HFFc6 (cell line): ENCODE measurements around the gene LDLRAD4. TPM values are rescaled to one million over a fixed set of nuclear protein-coding genes. Genes with fewer than 3 reads are reported as not detected.

Source experiments
- DNase-seq: peaks from one replicate; pipeline ENCODE4 v3.0.0-alpha.2; 2018
- H3K27ac Mint-ChIP-seq: 2 replicates; pipeline ENCODE4 v1.8.0; 2020; ENCODE audit warnings: mild to moderate bottlenecking, mixed read lengths
- H3K27me3 Mint-ChIP-seq: 2 replicates; pipeline ENCODE4 v1.8.0; 2021; ENCODE audit warnings: mild to moderate bottlenecking, moderate library complexity, mixed read lengths; ENCODE audit not compliant: insufficient read depth
- H3K36me3 Mint-ChIP-seq: 2 replicates; pipeline ENCODE4 v1.8.0; 2021; ENCODE audit warnings: low read depth, mixed read lengths
- H3K4me1 Mint-ChIP-seq: 2 replicates; pipeline ENCODE4 v1.8.0; 2020; ENCODE audit warnings: low read depth, mixed read lengths
- H3K4me3 Mint-ChIP-seq: 2 replicates; pipeline ENCODE4 v1.8.0; 2020; ENCODE audit warnings: mild to moderate bottlenecking, moderate library complexity, mixed read lengths
- H3K9me3 Mint-ChIP-seq: 2 replicates; pipeline ENCODE4 v1.8.0; 2020; ENCODE audit warnings: mild to moderate bottlenecking, mixed read lengths
- total RNA-seq, 6 experiments: library from RNA; stranded (reverse); fragmentation: NEBNext Ultra II Directional; extraction: Animal tissue kit (Norgen Biotek cat#: 25700); gene quantifications; 2 replicates in 1 of 6; 3 replicates in 5 of 6; pipeline ENCODE4 v1.2.3, GENCODE V29; 2021
- TF ChIP-seq, protein P1 (sequence below): fragments of 200-600 bp; sonication (generic); IDR thresholded peaks from 2 replicates; pipeline ENCODE4 v1.5.0; 2021; ENCODE audit warnings: antibody characterized with exemption, mild to moderate bottlenecking

Gene LDLRAD4
- total RNA-seq, 6 experiments from 2014 or later, result not detected

DNA sequence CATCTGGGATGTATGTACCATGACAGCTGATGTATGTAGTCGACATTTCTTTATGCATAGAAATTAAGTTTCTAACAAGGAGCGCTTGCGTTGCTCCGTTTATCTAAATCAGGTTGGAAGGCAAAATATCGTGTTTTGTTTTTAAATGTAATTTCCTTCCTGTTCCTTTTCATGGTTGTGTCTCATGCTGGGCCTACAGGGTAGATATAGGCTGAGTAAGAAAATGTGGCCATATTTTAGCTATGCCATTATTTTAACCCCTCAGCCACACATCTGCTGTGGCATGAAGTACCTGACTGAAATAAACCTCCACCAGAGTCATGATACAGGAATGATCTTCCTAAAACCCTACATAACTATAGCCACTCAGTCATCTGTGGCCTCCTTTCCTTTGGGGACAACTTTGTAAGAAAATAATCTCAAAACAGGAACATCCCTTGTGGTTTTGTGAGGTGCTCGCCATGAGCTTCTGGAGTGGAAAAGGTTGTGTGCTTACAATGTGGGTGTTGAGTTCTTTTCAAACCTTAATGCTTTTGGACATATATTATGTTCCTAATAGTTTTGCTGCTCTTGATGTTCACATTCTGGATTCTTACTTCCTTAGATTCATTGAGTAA lies 293.5 kb downstream of the LDLRAD4 start:
- Mint-ChIP-seq H3K36me3 (no peaks in the 10 kb centered on the region), H3K27ac (no peak overlapping the region), H3K4me3 (no peak overlapping the region), H3K27me3 (peaks cover 3% of the 10 kb centered on the region), H3K9me3 (peaks cover 12% of the 10 kb centered on the region; the same call in 1 of the 2 replicates), H3K4me1 (no peaks in the 10 kb centered on the region)
- TF ChIP-seq, protein P1, sequence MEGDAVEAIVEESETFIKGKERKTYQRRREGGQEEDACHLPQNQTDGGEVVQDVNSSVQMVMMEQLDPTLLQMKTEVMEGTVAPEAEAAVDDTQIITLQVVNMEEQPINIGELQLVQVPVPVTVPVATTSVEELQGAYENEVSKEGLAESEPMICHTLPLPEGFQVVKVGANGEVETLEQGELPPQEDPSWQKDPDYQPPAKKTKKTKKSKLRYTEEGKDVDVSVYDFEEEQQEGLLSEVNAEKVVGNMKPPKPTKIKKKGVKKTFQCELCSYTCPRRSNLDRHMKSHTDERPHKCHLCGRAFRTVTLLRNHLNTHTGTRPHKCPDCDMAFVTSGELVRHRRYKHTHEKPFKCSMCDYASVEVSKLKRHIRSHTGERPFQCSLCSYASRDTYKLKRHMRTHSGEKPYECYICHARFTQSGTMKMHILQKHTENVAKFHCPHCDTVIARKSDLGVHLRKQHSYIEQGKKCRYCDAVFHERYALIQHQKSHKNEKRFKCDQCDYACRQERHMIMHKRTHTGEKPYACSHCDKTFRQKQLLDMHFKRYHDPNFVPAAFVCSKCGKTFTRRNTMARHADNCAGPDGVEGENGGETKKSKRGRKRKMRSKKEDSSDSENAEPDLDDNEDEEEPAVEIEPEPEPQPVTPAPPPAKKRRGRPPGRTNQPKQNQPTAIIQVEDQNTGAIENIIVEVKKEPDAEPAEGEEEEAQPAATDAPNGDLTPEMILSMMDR, result no peak
- DNase-seq, result no peak

DNA sequence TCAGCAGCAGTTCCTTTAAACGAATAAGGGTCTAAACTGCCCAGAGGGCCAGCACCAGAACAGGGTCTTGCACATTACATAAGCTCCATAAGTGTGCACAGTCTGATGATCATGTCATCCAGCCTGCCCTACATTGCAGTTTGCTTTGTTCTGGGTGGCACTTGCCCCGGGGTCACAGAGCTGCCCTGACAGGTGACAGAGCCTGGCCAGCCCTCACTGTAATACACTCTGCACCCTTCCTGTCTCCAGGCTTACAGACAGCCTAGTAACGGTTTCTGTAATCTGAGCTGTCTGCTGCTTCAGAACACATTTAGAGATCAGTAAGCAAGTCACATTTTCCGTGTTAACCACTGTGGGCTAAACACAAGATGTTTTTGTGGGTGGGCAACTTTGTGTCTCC lies 294.5 kb downstream of the LDLRAD4 start:
- 0 out of 2 replicates have a peak, but pooled peaks cover 2% of the 10 kb centered on the region for H3K36me3 Mint-ChIP-seq
- no peak overlapping the region for H3K4me3 Mint-ChIP-seq
- H3K9me3 Mint-ChIP-seq, result peaks cover 11% of the 10 kb centered on the region; the same call in 1 of the 2 replicates
- H3K27me3 Mint-ChIP-seq, result peaks cover 4% of the 10 kb centered on the region
- no peaks in the 10 kb centered on the region for H3K4me1 Mint-ChIP-seq
- no peak for DNase-seq
- TF ChIP-seq, protein P1, result no peak
- H3K27ac Mint-ChIP-seq, result no peak overlapping the region

DNA sequence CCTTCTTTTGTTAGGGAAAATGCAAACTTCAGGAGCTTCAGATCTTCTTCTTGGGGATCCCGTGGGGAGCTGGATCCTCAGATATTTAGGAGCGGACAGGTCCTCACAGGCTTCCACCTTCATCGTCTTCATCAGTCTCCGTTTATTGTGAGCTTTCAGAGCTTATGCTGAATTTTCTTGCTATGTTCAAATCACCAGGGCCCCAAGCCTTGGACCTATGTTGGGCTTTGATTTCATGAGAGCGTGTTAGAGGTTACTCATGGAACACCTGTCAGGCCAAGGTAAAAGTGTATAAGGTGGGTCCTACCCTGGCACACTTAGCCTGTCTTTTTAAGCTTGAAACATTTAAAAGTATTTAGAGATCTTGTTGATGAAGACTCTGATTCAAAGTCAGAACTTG lies 294.9 kb downstream of the LDLRAD4 start:
- H3K4me3 Mint-ChIP-seq, result no peak overlapping the region
- DNase-seq, result no peak
- peaks cover 4% of the 10 kb centered on the region for H3K27me3 Mint-ChIP-seq
- TF ChIP-seq, protein P1, result no peak
- 0 out of 2 replicates have a peak, but pooled peaks cover 5% of the 10 kb centered on the region for H3K36me3 Mint-ChIP-seq
- peaks cover 14% of the 10 kb centered on the region; the same call in 1 of the 2 replicates for H3K9me3 Mint-ChIP-seq
- no peaks in the 10 kb centered on the region for H3K4me1 Mint-ChIP-seq
- no peak overlapping the region for H3K27ac Mint-ChIP-seq

DNA sequence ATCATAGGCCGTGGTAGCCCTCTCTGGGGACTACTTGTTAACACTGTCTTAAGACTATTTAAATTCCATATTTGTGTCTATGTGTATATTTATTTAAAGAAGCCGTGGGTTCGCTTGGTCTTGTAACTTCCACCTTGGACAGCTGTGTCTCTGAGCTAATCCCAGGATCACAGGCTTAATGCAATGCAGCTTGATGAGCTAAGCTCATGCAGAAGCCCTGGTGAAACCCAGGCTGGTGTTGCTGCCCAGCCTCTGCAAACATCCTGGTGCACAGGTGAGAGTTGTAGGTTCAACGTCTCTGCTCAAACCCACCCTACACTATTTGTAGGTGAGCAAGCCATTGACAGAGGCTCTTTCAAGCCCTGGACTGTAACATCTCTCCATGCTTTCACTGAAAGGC lies 296.0 kb downstream of the LDLRAD4 start:
- Mint-ChIP-seq H3K27me3 (peaks cover 4% of the 10 kb centered on the region), H3K4me1 (no peaks in the 10 kb centered on the region), H3K4me3 (no peak overlapping the region), H3K36me3 (0 out of 2 replicates have a peak, but pooled peaks cover 5% of the 10 kb centered on the region), H3K9me3 (peaks cover 8% of the 10 kb centered on the region; the same call in 1 of the 2 replicates), H3K27ac (no peak overlapping the region)
- no peak for DNase-seq
- TF ChIP-seq, protein P1, result no peak

DNA sequence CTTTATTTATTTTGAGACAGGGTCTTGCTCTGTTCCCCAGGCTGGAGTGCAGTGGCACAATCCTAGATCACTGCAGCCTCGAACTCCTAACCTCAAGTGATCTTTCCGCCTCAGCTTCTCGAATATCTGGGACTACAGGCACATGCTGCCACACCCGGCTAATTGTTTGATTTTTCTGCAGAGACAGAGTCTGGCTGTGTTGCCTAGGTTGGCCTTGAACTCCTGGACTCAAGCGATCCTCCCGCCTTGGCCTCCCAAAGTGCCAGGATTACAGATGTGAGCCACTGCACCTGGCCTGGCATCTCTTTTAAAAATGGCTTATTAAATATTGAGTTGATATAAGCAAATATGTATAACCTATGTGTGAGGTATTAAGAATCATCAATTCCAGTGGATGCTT lies 298.3 kb downstream of the LDLRAD4 start:
- H3K36me3 Mint-ChIP-seq, result 0 out of 2 replicates have a peak, but pooled peaks cover 5% of the 10 kb centered on the region
- H3K27ac Mint-ChIP-seq, result no peak overlapping the region
- H3K4me1 Mint-ChIP-seq, result no peaks in the 10 kb centered on the region
- TF ChIP-seq, protein P1, result no peak
- peaks cover 8% of the 10 kb centered on the region; the same call in 1 of the 2 replicates for H3K9me3 Mint-ChIP-seq
- H3K4me3 Mint-ChIP-seq, result no peak overlapping the region
- peaks cover 1% of the 10 kb centered on the region for H3K27me3 Mint-ChIP-seq
- no peak for DNase-seq
